AML-193 (cell line): ENCODE measurements around the gene ARHGAP21.
"Not testable (repeated sequence)": the region's sequence is repeated elsewhere in the genome, so short reads cannot be mapped to it uniquely, and the experiment has no call there.

Source experiments
- DNase-seq, 2 experiments: peaks; one replicate each; lab custom pipeline; 2025; lab: John Stamatoyannopoulos, UW

Gene ARHGAP21

DNA sequence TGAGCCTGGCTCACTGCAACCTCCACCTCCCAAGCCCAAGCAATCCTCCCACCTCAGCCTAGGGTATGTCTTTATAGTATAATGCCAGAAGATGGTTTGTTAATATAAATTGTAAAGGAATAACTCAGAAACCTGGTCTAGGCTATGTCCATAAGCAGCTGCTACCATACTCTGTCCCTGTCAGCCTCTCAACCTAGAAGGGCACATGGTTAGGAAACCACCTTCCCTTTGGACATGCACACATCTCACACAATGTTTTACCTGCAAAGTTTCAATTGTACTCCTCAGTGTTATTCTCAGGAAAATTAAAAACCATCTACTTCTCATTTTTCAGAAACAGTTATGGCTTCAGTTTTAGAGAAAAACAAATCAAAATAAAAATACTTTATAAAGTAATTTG, 40.1 kb downstream of the ARHGAP21 start:
- no peak for DNase-seq

DNA sequence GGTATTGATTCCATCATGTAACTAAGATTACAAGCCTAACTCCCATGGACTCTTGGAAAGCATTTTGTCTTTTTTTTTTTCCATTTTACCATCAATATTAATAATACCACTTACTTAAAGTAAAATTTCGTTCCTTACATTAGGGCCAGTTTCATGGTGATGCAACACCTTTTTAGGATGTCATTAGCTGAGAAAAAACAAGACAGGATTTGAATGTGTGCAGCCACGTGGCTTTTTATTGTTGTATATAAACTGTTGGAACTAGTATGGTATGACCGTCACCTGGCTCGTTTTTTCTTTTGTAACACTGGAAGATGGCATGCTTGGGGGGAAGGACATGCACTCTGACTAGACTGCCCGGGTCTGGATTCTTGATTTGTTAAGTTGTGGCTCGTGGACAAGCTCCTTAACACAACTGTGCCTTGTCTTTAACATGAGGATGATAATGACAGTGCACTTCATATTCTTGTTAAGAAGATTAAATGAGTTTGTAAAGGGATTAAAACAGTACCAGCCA, 42.1 kb downstream of the ARHGAP21 start:
- no peak for DNase-seq

DNA sequence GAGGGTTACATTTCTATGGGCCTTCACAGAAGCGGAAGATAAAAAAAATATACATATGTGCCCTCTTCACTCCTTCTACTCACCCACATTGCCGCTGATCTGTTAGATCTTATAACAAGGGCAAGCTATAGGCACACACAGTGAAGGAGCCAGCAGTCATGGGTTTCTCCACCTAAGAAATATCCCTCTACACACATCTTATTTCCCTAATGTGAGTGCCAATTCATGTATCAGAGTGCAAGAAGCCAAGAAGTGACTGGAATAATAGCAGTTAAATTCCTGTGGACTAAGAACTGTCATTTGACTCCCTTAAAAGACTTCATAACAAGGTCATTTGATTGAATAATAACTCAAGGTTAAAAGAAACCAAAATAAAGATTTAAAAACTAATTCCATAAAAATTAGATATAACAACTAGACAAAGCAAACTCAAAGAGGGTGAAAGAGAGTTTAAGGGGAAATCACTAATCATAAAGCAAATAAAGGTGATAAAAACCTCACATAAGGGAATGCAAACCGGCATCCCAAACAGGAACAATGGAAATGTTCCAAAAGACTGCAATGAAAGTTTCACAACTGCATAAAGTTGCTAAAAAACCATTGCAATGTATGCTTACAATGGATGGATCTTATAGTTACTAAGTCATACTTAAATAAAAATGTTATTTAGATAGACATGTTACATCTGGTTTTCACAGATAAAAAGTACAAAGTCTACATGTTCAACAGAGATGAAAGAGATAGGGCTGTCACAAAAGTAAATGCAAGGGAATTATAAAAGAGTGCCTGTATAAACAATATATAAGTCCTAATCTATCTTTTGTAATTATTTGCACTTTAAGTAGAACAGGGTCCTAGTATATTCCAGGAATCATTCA, 42.8 kb downstream of the ARHGAP21 start:
- no peak for DNase-seq

DNA sequence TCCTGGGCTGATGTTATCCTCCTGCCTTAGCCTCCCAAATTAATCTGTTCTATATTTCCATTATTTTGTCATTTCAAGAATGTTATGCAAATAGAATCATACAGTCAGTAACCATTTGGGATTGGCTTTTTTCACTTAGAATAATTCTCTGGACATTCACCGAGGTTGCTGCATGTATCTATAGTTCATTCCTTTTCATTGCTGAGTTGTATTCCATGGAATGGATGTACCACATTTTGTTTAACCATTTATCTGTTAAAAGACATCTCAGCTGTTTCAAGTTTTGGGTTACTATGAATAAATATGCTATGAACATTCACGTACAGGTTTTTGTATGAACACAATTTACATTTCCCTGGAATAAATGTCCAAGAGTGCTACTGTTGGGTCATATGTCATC, 44.9 kb downstream of the ARHGAP21 start:
- no peak for DNase-seq

DNA sequence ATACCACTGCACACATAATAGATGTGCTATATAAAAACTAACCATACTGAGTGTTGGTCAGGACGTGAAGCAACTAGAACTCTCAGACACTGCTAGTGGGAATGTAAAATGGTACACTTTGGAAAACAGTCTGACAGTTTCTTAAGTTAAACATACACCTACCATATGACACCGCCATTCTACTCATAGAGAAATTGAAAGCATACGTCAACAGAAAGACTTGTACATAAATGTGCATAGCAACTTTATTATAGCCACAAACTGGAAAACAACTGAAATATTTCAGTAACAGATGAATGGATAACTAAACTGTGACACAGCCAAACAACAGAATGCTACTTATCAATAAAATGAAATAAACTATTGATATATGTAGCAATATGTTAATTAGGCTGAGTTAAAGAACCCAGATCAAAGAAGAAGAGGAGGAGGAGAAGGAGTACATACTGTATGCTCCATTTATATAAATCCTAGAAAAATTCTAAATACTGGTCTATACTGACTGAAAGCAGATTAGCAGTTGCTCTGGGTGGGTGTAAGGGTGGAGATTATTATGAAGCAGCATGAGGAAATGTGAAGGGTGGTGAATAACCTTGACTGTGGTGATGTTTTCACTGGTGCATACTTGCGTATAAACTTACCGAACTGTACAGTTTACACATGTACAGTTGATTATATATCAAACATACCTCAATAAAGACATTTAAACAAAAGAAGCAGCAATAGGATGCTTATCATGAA, 48.6 kb downstream of the ARHGAP21 start:
- no peak for DNase-seq

DNA sequence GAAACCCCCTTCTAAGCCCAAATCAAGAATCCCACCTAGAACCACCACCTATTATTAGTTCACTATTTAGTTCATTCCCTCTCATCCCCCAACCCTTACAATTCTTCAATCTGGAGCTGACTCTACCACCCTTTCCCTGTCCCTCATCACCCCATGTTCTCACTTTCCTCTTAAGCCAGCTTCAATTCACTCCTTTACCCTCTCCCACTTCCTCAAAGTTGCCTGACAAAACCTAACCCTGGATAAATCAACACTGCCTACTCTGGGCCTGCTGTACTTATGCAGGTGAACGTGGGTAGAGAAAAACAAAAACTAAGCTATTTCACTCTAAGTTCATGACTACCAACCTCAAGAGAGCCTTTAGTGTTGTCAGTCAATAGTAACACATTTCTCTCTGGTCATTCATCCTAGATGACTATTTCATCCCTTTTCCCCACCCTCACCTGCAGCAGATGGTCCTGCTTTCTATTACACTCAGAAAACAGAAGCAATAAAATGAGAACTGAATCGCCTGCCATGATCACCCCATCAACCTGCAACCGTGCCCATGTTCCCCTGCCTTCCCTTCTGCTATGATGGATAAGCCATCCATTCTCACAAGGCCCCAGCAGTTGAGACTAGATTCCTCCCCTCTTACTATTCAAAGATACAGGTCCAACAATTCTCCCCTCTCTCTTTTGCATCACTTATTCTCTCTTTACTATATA, 52.6 kb downstream of the ARHGAP21 start:
- no peak for DNase-seq

DNA sequence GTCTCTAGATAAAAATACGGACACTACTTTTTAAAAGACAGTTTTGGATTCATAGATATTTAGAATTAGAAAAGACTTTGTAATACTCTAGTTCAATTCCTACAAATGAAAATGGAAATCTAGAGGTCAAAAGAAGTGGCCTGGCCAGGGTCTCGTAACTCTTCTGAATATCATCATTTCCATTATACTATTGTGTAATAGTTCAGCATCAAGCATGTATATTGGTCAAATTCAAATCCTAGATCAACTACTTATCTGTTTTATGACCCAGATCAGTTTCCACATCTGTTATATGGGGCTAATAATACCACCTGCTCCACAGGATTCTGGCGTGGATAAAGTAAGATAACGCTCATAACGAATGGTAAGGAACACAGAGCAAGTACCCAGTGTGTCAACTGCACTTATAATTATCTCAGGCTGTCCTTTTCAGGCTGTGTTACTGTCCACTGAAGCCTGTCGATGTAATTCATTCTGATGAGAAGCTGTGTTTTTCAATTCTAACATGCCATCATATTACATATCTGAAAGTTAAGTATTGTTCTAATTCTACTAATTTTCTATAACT, 54.3 kb downstream of the ARHGAP21 start:
- DNase-seq: no peak

DNA sequence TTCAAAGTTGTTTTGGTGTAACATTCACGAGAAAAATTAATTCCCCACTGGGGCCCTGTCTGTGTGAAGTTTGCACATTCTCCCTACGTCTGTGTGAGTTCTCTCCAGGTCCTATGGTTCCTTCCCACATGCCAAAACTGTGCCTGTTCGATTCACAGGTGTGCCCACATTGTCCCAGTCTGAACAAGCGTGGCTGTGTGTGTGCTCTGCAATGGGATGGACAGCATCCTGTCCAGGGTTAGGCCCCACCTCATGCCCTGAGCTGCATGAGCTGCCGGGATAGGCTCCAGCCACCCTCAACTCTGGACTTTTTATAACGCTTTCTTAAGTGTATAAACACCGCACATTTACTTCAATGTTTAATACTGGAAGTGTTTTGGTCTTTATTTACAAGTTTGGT, 55.4 kb downstream of the ARHGAP21 start:
- DNase-seq: no peak

DNA sequence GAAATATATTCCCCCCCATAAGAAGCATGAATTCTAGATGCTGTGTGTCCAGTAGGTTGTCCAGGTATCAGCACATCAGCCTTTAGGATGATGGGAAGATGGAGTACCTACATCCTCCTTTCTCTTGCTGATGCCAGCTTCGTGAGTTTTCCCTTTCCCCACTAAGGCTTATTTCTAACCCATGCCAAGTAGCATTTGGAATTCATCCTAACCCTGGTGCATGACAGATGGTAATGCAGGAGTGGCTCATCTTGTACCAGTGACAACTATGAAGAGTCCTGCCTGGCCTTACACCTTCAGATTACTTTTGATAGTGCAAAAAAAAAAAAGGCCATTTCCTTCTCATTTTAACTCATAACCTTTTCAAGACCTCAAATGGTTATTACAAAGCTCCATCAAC, 58.7 kb downstream of the ARHGAP21 start:
- no peak for DNase-seq

DNA sequence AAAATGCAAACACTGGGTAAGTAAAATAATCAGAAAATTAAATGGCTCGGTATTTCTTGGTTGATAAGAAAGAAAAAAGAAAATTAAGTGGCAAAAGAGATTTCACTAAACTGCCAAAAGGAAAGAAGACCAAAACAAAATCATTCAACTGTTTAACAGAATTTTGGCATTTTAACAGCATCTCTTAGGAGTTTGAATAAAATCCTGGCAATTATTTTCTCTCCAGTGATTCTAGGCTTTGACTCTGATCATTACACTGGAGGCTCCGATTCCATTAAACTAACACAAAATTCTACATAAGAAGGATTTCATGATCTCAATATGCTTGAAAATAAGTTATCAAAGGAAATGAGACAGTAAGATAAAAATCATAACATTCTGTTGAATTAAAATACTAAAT, 62.3 kb downstream of the ARHGAP21 start:
- DNase-seq: no peak

DNA sequence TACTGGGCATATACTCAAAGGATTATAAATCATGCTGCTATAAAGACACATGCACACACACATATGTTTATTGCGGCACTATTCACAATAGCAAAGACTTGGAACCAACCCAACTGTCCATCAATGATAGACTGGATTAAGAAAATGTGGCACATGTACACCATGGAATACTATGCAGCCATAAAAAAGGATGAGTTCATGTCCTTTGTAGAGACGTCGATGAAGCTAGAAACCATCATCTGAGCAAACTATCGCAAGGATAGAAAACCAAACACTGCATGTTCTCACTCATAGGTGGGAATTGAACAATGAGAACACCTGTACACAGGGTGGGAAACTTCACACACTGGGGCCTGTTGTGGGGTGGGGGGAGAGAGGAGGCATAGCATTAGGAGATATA, 65.4 kb downstream of the ARHGAP21 start:
- not testable (repeated sequence) for DNase-seq

DNA sequence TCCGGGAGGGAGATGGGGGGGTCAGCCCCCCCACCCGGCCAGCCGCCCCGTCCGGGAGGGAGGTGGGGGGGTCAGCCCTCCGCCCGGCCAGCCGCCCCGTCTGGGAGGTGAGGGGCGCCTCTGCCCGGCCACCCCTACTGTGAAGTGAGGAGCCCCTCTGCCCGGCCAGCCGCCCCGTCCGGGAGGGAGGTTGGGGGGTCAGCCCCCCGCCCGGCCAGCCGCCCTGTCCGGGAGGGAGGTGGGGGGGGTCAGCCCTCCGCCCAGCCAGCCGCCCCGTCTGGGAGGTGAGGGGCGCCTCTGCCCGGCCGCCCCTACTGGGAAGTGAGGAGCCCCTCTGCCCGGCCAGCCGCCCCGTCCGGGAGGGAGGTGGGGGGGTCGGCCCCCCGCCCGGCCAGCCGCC, 67.4 kb downstream of the ARHGAP21 start:
- not testable (repeated sequence) for DNase-seq

DNA sequence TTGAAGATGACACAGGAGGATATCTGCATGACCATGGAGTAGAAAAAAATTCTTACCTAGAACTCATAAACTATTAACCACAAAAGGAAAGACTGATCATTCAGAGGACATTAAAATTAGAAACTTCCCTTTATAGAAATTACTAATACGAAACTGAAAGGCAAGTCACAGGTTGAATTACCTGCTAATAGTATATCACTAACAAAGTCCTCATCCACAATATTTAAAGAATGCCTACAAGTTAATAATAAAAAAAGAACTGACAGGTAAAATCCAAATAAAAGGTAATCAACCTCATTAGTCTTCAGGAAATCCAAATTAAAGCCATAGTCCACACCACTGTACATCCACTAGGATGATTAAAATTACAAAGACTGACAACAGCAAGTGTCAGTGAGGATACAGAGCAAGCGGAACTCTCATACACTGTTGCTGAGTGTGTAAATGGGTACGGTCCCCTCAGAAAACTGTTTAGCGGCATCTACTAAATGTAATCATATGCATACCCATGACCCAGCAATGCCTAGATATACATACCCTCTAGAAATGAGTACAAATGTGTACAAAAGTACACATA, 71.2 kb downstream of the ARHGAP21 start:
- no peak for DNase-seq

DNA sequence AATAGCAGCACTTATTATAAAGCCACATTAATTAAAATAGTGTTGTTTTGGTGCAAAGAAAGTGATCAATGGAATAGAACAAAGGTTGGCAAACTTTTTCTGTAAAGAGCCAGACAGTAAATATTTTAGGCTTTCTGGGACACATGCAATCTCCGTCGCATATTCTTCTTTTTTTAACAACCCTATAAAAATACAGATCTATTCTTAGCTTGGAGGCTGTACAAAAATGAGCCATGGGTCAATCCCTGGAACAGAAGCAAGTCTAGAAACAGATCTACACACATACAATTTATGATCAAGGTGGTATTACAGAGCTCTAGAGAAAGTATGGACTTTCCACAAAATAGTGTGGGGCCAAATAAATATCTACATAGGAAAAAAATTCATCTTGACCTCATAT, 71.8 kb downstream of the ARHGAP21 start:
- DNase-seq: no peak

DNA sequence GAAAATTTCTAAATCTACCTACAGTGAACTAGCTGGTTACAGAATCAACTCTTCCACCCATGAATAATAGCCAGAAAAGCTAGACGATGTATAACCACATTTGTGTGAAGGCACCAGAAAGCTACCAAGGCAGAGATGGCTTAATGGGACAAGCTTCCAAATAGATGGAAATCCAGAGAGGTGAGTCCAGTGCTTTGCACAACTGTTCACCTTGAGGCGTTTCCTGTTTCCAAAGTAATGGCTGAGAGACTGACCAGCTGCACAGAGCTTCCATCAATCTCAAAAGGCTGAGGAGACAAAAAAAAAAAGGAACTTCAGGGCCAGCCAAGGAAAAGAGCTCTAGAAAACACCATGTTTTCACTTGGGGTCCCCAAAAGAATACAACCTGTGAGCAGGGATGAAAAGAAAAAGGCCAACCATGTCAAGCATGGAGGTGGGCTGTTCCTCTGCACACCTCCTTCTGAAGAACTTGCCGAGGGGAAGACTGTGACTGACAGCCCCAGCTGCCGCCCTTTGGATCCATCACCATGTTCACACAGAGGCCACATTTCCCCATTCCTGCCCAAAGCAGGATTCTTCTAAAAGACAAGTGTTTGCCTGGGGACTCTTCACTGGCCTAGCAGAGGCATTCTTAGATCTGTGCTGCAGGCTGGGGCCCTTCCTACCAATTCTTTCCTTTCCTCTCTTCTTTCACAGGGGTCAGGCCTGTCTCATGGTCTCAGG, 72.9 kb downstream of the ARHGAP21 start:
- DNase-seq: no peak

DNA sequence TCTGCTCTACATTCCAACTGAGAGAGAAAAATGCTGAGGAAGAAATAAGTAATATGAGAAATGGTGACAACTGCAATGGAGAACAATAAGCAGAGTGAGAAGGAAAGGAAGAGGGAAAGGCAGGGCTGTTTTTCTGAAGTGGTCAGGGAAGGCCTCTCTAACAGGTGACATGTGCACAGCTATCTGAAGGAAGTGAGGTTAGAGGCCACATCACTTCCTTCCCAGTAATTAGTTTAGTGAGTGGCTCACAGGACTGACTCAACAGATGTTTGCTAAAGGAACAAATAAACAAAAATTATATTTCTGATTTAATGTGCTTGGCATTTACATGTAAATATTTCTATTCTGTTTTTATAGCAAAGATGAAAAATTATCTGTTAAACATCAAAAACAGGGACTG, 77.9 kb downstream of the ARHGAP21 start:
- DNase-seq: no peak

DNA sequence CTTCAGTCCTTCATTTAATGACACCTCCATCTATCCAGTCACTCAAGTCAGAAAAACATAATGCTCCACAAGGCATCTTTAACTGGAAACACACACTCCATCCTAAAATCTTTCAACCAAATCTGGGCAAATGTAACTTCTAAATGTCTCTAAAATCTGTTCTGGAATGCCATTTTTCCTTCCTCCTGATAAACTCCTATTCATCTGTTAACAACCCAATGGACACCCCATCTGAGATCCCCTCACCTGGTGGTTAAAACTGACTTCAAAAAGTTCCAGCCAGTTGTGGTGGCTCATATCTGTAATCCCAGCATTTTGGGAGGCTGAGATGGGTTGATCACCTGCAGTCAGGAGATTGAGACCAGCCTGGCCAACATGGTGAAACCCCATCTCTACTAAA, 78.7 kb downstream of the ARHGAP21 start:
- no peak for DNase-seq

DNA sequence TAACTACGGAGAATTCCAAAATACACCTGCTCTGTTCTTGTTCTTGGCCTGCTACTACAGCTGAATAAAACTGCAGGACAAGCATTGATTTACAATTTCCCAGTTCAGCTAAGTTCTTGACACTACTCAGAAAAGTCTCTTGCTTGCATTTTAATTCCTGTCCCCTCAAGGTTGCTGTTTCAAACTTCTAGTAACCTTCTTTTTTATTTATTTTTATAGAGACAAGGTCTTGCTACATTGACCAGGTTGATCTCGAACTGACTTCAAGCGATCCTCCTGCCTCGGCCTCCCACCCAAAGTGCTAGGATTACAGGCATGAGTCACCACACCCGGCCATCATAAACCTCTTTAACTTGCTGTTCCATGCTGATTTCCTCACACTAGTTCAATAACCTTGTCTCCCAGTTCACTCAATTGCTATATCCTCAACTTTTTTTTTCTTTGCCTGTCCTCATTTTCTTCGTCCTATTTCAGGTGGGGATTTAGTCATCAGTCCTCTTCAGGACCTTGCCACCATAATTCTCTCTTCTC, 79.9 kb downstream of the ARHGAP21 start:
- DNase-seq: no peak

DNA sequence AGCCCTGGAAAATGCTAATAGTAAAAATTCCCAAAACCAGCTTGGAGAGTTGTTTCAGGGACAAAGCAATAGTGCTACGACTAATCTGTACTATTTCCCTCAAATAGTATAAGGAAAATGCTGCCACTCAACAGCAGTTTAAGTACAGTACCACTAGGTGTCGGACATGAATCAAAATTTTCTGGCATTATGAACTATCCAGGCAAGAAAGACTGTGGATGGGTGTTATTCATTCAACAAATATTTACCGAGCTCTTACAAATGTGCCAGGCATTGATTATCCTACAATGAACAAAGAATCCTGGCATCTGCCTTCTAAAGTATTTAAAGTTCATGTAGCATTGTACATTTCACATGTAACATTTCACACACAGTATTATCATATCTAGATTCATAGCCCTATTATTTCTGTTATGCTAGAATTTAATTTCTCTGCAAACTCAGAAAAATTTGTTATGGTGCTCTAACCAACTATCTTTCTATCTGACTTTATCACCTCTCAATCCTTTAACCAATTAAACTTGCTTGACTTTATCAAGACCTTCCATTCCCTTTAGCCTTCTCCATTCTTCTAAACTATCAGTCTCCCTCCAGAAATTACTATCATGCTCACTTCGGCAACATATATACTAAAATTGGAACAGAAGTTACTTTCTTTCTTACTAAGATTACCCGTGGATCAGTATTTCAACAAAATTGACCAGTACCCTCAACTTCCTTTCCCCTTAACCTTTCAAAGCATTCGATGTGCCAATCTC, 80.6 kb downstream of the ARHGAP21 start:
- DNase-seq: peak; percentile 55 to 74

DNA sequence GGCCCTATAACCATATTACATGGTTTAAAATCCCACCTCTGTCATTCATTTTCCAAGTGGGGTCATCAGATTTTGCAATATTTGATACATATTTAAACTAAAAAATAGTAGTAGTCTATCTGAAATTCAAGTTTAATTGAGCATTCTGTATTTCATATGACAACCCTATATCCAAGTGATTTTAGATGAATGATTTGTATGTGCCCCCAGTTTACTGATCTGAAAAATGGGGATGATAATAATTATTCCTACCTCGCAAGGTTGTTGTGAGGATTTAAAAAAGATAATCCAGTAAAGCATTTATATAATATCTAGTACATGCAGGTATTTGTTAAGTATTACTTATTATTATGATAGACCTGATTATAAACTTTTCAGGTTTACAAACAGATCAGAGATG, 84.6 kb downstream of the ARHGAP21 start:
- DNase-seq: no peak
